SU-DHL-6 (cell line): Measurements from ENCODE around the gene TPST1.

Experiments
- H2AFZ ChIP-seq: fragments of 200-600 bp; sonication (generic); 2 replicates; pipeline ENCODE4 v1.6.1; 2014; ENCODE audit warnings: low read depth, mild to moderate bottlenecking, moderate library complexity, mixed read lengths, antibody characterized with exemption, low read length; ENCODE audit not compliant: severe bottlenecking
- H3F3A ChIP-seq: fragments of 200-600 bp; shearing (Covaris generic); 2 replicates; pipeline ENCODE4 v1.6.0; 2016; ENCODE audit warnings: antibody characterized with exemption, mild to moderate bottlenecking; ENCODE audit not compliant: insufficient read depth
- H3K27ac ChIP-seq: fragments of 200-600 bp; sonication (generic); 2 replicates; pipeline ENCODE4 v1.5.1; 2016; ENCODE audit warnings: low read depth, mild to moderate bottlenecking, low read length, moderate library complexity, mixed read lengths
- H3K27me3 ChIP-seq: fragments of 200-600 bp; sonication (generic), shearing (Covaris generic); 2 replicates; pipeline ENCODE4 v1.6.0; 2014; ENCODE audit warnings: mild to moderate bottlenecking, low read length
- H3K36me3 ChIP-seq: fragments of 200-600 bp; sonication (generic); 2 replicates; pipeline ENCODE4 v1.6.1; 2014; ENCODE audit warnings: mild to moderate bottlenecking, low read length, mixed read lengths
- H3K4me2 ChIP-seq: fragments of 300-600, 200-600 bp; shearing (Covaris generic), sonication (generic); 2 replicates; pipeline ENCODE4 v1.6.0; 2014; ENCODE audit warnings: low read length, low read depth, mild to moderate bottlenecking; ENCODE audit not compliant: poor library complexity, severe bottlenecking
- H3K4me3 ChIP-seq: fragments of 200-600 bp; sonication (generic); 2 replicates; pipeline ENCODE4 v1.5.1; 2014; ENCODE audit warnings: antibody characterized with exemption, low read length, mild to moderate bottlenecking, mixed read lengths; ENCODE audit not compliant: insufficient read depth, poor library complexity, severe bottlenecking
- H3K79me2 ChIP-seq: fragments of 200-600 bp; sonication (generic); 2 replicates; pipeline ENCODE4 v1.6.1; 2014; ENCODE audit warnings: mild to moderate bottlenecking, low read length, moderate library complexity; ENCODE audit not compliant: insufficient read depth
- H3K9ac ChIP-seq: fragments of 200-600 bp; sonication (generic); 2 replicates; pipeline ENCODE4 v1.7.0; 2014; ENCODE audit warnings: mild to moderate bottlenecking, low read length
- H3K9me2 ChIP-seq: fragments of 200-600 bp; sonication (generic); replicated peaks from 2 replicates; pipeline ENCODE4 v1.6.1; 2014; ENCODE audit warnings: low read length; ENCODE audit not compliant: insufficient read depth
- H3K9me3 ChIP-seq: fragments of 200-600 bp; sonication (generic); 2 replicates; pipeline ENCODE4 v1.6.1; 2014; ENCODE audit warnings: low read length, mixed read lengths; ENCODE audit not compliant: insufficient read depth
- H4K20me1 ChIP-seq: fragments of 200-600 bp; sonication (generic); 2 replicates; pipeline ENCODE4 v1.6.1; 2014; ENCODE audit warnings: low read depth, mild to moderate bottlenecking, antibody characterized with exemption, low read length, moderate library complexity, mixed read lengths
- CTCF ChIP-seq: fragments of 200-600 bp; sonication (generic); IDR thresholded peaks from one replicate; pipeline ENCODE4 v1.5.1; 2017; ENCODE audit warnings: antibody characterized with exemption, mild to moderate bottlenecking, low read length, moderate library complexity; ENCODE audit not compliant: insufficient read depth, poor library complexity, severe bottlenecking
- EZH2phosphoT487 ChIP-seq: fragments of 200-600 bp; sonication (generic), shearing (Covaris generic); conservative IDR thresholded peaks from 2 replicates; pipeline ENCODE4 v1.6.1; 2018; ENCODE audit warnings: mild to moderate bottlenecking, antibody characterized with exemption, low read length, moderate library complexity, mixed read lengths

The TPST1 gene

GRCh38 chr7:66282591-66282935, 77.4 kb downstream of the TPST1 start:
- no peak overlapping the region for H3K4me3 ChIP-seq
- H3K9me3 ChIP-seq: no peaks in the 10 kb centered on the region
- H4K20me1 ChIP-seq: 0 out of 2 replicates have a peak, but pooled peaks cover 4% of the 10 kb centered on the region
- TF ChIP-seq CTCF (no peak), EZH2phosphoT487 (no peak)
- H3K27ac ChIP-seq: no peak overlapping the region
- no peak overlapping the region for H3K4me2 ChIP-seq
- no peaks in the 10 kb centered on the region for H3K9me2 ChIP-seq
- H3K79me2 ChIP-seq: no peaks in the 10 kb centered on the region
- no peak overlapping the region for H2AFZ ChIP-seq
- no peaks in the 10 kb centered on the region for H3F3A ChIP-seq
- no peaks in the 10 kb centered on the region for H3K27me3 ChIP-seq
- H3K36me3 ChIP-seq: no peaks in the 10 kb centered on the region
- H3K9ac ChIP-seq: no peak overlapping the region

GRCh38 chr7:66283003-66283920, 78.1 kb downstream of the TPST1 start:
- no peak for TF ChIP-seq CTCF
- TF ChIP-seq EZH2phosphoT487: no peak
- Histone ChIP-seq H3K36me3 (no peaks in the 10 kb centered on the region), H3K27me3 (no peaks in the 10 kb centered on the region), H3F3A (no peaks in the 10 kb centered on the region), H3K9me2 (no peaks in the 10 kb centered on the region), H2AFZ (no peak overlapping the region), H4K20me1 (0 out of 2 replicates have a peak, but pooled peaks cover 4% of the 10 kb centered on the region), H3K9me3 (no peaks in the 10 kb centered on the region), H3K4me3 (no peak overlapping the region), H3K79me2 (no peaks in the 10 kb centered on the region), H3K9ac (no peak overlapping the region), H3K27ac (no peak overlapping the region), H3K4me2 (no peak overlapping the region)

GRCh38 chr7:66296001-66296521, 90.9 kb downstream of the TPST1 start:
- H3F3A ChIP-seq: no peaks in the 10 kb centered on the region
- no peak overlapping the region for H2AFZ ChIP-seq
- no peaks in the 10 kb centered on the region for H3K9me2 ChIP-seq
- no peaks in the 10 kb centered on the region for H3K9me3 ChIP-seq
- H3K27ac ChIP-seq: no peak overlapping the region
- TF ChIP-seq EZH2phosphoT487: no peak
- no peak for TF ChIP-seq CTCF
- no peak overlapping the region for H3K4me3 ChIP-seq
- 0 out of 2 replicates have a peak, but pooled peaks cover 3% of the 10 kb centered on the region for H3K36me3 ChIP-seq
- H3K27me3 ChIP-seq: no peaks in the 10 kb centered on the region
- no peak overlapping the region for H3K4me2 ChIP-seq
- no peak overlapping the region for H3K9ac ChIP-seq
- no peaks in the 10 kb centered on the region for H4K20me1 ChIP-seq
- no peaks in the 10 kb centered on the region for H3K79me2 ChIP-seq
